Medulla oblongata (tissue), 1 donor: ENCODE data around the gene CD300LD.
A peak's percentile ranks its signal among the peaks of the same experiment; 100 is the strongest.
"Not testable (repeated sequence)": the region's sequence is repeated elsewhere in the genome, so short reads cannot be mapped to it uniquely, and the experiment has no call there.

Experiments
- DNase-seq: peaks from one replicate; pipeline ENCODE4 v3.0.0-alpha.2; 2015; ENCODE audit errors: extremely low spot score

CD300LD gene

GRCh38 chr17:74606050-74606449 is 14.0 kb upstream of the CD300LD start:
- no peak for DNase-seq

GRCh38 chr17:74605361-74605760 is 13.3 kb upstream of the CD300LD start:
- DNase-seq: peak; percentile 14

GRCh38 chr17:74604761-74605160 is 12.7 kb upstream of the CD300LD start:
- DNase-seq: no peak

GRCh38 chr17:74604200-74604599 is 12.1 kb upstream of the CD300LD start:
- no peak for DNase-seq

- DNase-seq: no peak
Measured at GRCh38 chr17:74603746-74604145, 11.7 kb upstream of the CD300LD start.

- DNase-seq: peak; percentile 55
Measured at GRCh38 chr17:74603037-74603635, 11.1 kb upstream of the CD300LD start.

- DNase-seq: peak; percentile 54
Measured at GRCh38 chr17:74601944-74602572, 10.0 kb upstream of the CD300LD start.

- DNase-seq: peak; percentile 59
Measured at GRCh38 chr17:74599448-74599939, 7.4 kb upstream of the CD300LD start.

- DNase-seq: peak; percentile 29
Measured at GRCh38 chr17:74599023-74599399, 6.9 kb upstream of the CD300LD start.

- DNase-seq: no peak
Measured at GRCh38 chr17:74598346-74599022, 6.4 kb upstream of the CD300LD start.

- DNase-seq: no peak
Measured at GRCh38 chr17:74597069-74597790, 5.1 kb upstream of the CD300LD start.

- no peak for DNase-seq
Measured at GRCh38 chr17:74595037-74595750, 3.1 kb upstream of the CD300LD start.

GRCh38 chr17:74591503-74591902 is 580 bp downstream of the CD300LD start:
- DNase-seq: no peak

GRCh38 chr17:74585711-74586110 is 6.4 kb downstream of the CD300LD start:
- DNase-seq: no peak

- DNase-seq: no peak
Measured at GRCh38 chr17:74584292-74585060, 7.6 kb downstream of the CD300LD start.

GRCh38 chr17:74582633-74583032 is 9.4 kb downstream of the CD300LD start:
- DNase-seq: no peak

- no peak for DNase-seq
Measured at GRCh38 chr17:74579900-74580299, 12.2 kb downstream of the CD300LD start.

- peak; percentile 14 for DNase-seq
Measured at GRCh38 chr17:74578979-74579378, 13.1 kb downstream of the CD300LD start.

GRCh38 chr17:74574489-74575142 is 17.5 kb downstream of the CD300LD start:
- no peak for DNase-seq

- DNase-seq: not testable (repeated sequence)
Measured at GRCh38 chr17:74573635-74574034, 18.4 kb downstream of the CD300LD start.
